K562 (cell line): Measurements from ENCODE around the gene TCF7. TPM values are rescaled to one million over a fixed set of nuclear protein-coding genes. Genes with fewer than 3 reads are reported as not detected.
A peak's percentile ranks its signal among the peaks of the same experiment; 100 is the strongest.

Experiments used
- ESRRA ChIP-seq: fragments of 450-650 bp; IDR thresholded peaks from 2 replicates; pipeline ENCODE4 v1.6.1; 2014; ENCODE audit warnings: low read depth, mild to moderate bottlenecking, moderate library complexity, borderline replicate concordance
- REST ChIP-seq, 2 experiments: fragments of 450-650 bp; formaldehyde crosslinking in 1 of 2; IDR thresholded peaks; 2 replicates each; pipeline versions ENCODE4 v1.4.0 to v1.6.1; 2014 to 2020; ENCODE audit warnings: mild to moderate bottlenecking in 2 of 2, borderline replicate concordance in 1 of 2, low read depth in 1 of 2
- RUNX1 ChIP-seq: sonication (generic); IDR thresholded peaks from 2 replicates; pipeline ENCODE4 v1.6.1; 2016; ENCODE audit warnings: antibody characterized with exemption, low read depth
- ZBTB12 ChIP-seq: fragments of 250-450 bp; sonication (Bioruptor Pico); IDR thresholded peaks from 2 replicates; pipeline ENCODE4 v1.4.0; 2020
- ZNF408 ChIP-seq: fragments of 250-450 bp; sonication (Bioruptor Pico); IDR thresholded peaks from 2 replicates; pipeline ENCODE4 v1.4.0; 2020; ENCODE audit warnings: low read depth, mild to moderate bottlenecking, moderate library complexity
- polyA plus RNA-seq, 8 experiments: library from polyadenylated mRNA; depleted of rRNA in 4 of 8; stranded (reverse) in 5 of 8; unstranded in 3 of 8; fragments of >200 nt; fragmentation: Nextera tagmentation in 2 of 8; fragmentation: Illumina TruSeq in 1 of 8; extraction: Ambion mirVana in 2 of 8; extraction: Trizol in 1 of 8; gene quantifications; 2 replicates each; pipeline versions ENCODE4 v1.2.1 to v1.2.3, GENCODE V29; 2011 to 2014; ENCODE audit warnings: inconsistent platforms in 1 of 8, missing spikeins in 1 of 8
- total RNA-seq, 7 experiments: library from RNA; depleted of rRNA in 6 of 7; stranded (reverse); fragments of >200 nt in 6 of 7; fragmentation: Illumina TruSeq in 2 of 7; extraction: Trizol in 2 of 7; gene quantifications; 2 replicates each; pipeline versions ENCODE4 v1.2.1 to v1.2.3, GENCODE V29; 2011 to 2021; ENCODE audit warnings: low replicate concordance in 1 of 7
- TF ChIP-seq, protein P1 (sequence below): fragments of 450-650 bp; IDR thresholded peaks from 2 replicates; pipeline ENCODE4 v1.6.1; 2016; ENCODE audit warnings: antibody characterized with exemption

The TCF7 gene
- total and polyA plus RNA-seq, 9 of the 15 experiments (the other 6 are each of a cell fraction or from before 2014, with no cell fraction given) = 1.6 to 14.9 (median 4.2) TPM

DNA sequence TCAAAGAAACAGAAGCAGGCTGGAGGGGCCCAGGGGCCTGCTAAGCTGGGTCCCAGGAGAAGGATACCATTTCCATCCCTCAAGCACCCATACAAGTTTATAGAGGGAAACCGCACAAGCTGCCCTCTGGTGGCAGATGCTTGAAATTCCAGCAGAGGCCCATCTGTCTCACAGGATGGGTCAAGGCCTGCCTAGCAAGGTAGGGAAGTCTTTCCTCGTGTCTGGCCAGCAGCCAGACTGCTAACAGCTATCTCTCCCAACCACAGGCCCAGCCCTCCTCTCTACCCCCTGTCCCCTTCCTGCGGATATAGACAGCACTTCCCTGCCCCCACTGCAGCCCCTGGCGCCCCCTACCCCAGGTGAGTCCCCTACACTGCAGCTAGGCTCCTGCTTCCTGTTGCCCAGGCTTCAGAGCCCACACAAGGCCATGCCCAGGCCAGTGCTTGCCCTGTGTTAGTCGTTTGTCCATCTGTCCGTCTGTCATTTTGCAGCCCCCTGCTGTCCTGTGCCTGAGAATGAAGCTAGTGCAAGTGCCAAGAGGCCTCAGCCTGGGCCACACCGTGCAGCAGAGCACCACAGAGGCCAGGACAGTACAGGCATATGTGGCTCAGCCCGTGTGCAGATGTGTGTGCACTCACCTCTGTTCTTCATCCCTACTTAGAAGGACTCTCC, 26.2 kb downstream of the TCF7 start (continued):
- TF ChIP-seq, protein P1, sequence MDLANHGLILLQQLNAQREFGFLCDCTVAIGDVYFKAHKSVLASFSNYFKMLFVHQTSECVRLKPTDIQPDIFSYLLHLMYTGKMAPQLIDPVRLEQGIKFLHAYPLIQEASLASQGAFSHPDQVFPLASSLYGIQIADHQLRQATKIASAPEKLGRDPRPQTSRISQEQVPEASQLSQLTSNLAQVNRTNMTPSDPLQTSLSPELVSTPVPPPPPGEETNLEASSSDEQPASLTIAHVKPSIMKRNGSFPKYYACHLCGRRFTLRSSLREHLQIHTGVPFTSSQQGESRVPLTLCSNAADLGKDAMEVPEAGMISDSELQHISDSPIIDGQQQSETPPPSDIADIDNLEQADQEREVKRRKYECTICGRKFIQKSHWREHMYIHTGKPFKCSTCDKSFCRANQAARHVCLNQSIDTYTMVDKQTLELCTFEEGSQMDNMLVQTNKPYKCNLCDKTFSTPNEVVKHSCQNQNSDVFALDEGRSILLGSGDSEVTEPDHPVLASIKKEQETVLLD = 0 out of 2 replicates have a peak, but pooled peaks have one; percentile 34
- peak; percentile 68; the same call in 1 of the 2 replicates for TF ChIP-seq ESRRA
- TF ChIP-seq ZNF408 (CRISPR knock-in tag) = no peak
- no peak for TF ChIP-seq ZBTB12 (CRISPR knock-in tag)
- TF ChIP-seq REST (IDR thresholded peaks at IDR 0.05; ENCODE audit: borderline replicate concordance) = peak; percentile 62; the same call in 1 of the 2 replicates
- TF ChIP-seq REST (CRISPR knock-in tag; IDR thresholded peaks at IDR 0.05; ENCODE audit: low read depth) = no peak
- TF ChIP-seq RUNX1 = no peak
